ENCODE measurements around the gene RAP1GAP2. TPM values are rescaled to one million over a fixed set of nuclear protein-coding genes. Genes with fewer than 3 reads are reported as not detected.

RAP1GAP2 gene
- total and polyA plus RNA-seq, 2 of the 8 experiments (the other 6 are each of a cell fraction or from before 2014, with no cell fraction given), result 24.0 to 63.8 TPM

DNA sequence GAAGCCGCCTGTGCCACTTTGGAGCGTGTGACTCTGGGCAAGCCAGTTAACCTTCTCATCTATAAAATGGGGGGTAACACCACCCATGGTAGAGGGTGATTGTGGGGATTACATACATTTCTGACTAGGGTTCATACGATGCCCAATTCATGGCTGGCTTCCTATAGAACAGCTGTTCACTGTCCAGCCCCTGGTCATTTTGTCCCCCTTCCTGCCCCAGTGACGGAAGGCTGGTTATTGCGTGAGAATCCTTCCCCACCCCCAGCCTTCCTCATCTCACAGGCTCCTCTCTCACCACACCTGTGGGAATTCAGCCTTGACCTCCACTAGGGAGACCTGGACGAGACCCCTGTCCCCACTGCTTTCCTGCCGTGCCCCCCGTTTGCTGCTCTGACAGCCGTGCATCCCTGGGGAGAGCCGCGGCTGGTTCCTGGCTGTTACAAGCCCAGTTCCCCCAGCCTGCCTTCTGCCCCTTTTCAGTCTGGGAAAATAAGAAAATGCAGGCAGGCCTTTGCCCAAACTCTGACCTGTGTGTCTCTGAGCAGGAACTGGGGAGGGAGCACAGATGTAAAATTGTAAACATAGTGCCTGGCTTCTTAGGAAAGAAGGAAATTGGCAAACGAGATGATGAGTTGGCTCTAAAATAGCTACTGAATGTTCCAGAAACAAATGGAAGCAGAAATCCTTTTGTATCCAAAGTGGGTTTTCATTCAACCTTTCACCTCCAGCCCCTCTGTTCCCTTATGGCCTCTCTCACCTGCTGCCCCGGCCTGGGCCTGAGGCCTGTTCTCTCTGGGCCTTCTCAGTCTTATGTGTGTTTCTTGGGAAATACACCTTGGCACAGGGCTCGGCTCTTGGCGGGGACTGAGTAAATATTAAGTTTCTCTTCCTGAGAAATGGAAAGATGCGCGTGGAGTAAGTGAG lies 199.9 kb downstream of the RAP1GAP2 start (continued):
- TF ChIP-seq, protein P1, sequence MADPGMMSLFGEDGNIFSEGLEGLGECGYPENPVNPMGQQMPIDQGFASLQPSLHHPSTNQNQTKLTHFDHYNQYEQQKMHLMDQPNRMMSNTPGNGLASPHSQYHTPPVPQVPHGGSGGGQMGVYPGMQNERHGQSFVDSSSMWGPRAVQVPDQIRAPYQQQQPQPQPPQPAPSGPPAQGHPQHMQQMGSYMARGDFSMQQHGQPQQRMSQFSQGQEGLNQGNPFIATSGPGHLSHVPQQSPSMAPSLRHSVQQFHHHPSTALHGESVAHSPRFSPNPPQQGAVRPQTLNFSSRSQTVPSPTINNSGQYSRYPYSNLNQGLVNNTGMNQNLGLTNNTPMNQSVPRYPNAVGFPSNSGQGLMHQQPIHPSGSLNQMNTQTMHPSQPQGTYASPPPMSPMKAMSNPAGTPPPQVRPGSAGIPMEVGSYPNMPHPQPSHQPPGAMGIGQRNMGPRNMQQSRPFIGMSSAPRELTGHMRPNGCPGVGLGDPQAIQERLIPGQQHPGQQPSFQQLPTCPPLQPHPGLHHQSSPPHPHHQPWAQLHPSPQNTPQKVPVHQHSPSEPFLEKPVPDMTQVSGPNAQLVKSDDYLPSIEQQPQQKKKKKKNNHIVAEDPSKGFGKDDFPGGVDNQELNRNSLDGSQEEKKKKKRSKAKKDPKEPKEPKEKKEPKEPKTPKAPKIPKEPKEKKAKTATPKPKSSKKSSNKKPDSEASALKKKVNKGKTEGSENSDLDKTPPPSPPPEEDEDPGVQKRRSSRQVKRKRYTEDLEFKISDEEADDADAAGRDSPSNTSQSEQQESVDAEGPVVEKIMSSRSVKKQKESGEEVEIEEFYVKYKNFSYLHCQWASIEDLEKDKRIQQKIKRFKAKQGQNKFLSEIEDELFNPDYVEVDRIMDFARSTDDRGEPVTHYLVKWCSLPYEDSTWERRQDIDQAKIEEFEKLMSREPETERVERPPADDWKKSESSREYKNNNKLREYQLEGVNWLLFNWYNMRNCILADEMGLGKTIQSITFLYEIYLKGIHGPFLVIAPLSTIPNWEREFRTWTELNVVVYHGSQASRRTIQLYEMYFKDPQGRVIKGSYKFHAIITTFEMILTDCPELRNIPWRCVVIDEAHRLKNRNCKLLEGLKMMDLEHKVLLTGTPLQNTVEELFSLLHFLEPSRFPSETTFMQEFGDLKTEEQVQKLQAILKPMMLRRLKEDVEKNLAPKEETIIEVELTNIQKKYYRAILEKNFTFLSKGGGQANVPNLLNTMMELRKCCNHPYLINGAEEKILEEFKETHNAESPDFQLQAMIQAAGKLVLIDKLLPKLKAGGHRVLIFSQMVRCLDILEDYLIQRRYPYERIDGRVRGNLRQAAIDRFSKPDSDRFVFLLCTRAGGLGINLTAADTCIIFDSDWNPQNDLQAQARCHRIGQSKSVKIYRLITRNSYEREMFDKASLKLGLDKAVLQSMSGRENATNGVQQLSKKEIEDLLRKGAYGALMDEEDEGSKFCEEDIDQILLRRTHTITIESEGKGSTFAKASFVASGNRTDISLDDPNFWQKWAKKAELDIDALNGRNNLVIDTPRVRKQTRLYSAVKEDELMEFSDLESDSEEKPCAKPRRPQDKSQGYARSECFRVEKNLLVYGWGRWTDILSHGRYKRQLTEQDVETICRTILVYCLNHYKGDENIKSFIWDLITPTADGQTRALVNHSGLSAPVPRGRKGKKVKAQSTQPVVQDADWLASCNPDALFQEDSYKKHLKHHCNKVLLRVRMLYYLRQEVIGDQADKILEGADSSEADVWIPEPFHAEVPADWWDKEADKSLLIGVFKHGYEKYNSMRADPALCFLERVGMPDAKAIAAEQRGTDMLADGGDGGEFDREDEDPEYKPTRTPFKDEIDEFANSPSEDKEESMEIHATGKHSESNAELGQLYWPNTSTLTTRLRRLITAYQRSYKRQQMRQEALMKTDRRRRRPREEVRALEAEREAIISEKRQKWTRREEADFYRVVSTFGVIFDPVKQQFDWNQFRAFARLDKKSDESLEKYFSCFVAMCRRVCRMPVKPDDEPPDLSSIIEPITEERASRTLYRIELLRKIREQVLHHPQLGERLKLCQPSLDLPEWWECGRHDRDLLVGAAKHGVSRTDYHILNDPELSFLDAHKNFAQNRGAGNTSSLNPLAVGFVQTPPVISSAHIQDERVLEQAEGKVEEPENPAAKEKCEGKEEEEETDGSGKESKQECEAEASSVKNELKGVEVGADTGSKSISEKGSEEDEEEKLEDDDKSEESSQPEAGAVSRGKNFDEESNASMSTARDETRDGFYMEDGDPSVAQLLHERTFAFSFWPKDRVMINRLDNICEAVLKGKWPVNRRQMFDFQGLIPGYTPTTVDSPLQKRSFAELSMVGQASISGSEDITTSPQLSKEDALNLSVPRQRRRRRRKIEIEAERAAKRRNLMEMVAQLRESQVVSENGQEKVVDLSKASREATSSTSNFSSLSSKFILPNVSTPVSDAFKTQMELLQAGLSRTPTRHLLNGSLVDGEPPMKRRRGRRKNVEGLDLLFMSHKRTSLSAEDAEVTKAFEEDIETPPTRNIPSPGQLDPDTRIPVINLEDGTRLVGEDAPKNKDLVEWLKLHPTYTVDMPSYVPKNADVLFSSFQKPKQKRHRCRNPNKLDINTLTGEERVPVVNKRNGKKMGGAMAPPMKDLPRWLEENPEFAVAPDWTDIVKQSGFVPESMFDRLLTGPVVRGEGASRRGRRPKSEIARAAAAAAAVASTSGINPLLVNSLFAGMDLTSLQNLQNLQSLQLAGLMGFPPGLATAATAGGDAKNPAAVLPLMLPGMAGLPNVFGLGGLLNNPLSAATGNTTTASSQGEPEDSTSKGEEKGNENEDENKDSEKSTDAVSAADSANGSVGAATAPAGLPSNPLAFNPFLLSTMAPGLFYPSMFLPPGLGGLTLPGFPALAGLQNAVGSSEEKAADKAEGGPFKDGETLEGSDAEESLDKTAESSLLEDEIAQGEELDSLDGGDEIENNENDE (IDR thresholded peaks at IDR 0.05; ENCODE audit: insufficient replicate concordance, low read length), result no peak
- TF ChIP-seq SP2 (IDR thresholded peaks at IDR 0.05; ENCODE audit: low read length), result no peak
- no peak for TF ChIP-seq RXRA (IDR thresholded peaks at IDR 0.05; ENCODE audit: insufficient read depth, low read depth, low read length)
- TF ChIP-seq CREB1 (IDR thresholded peaks at IDR 0.05), result no peak
- no peak for TF ChIP-seq HDAC2 (IDR thresholded peaks at IDR 0.05; ENCODE audit: borderline replicate concordance in 1 of 2, low read depth in 2 of 2, low read length in 2 of 2)
- TF ChIP-seq, protein P2, sequence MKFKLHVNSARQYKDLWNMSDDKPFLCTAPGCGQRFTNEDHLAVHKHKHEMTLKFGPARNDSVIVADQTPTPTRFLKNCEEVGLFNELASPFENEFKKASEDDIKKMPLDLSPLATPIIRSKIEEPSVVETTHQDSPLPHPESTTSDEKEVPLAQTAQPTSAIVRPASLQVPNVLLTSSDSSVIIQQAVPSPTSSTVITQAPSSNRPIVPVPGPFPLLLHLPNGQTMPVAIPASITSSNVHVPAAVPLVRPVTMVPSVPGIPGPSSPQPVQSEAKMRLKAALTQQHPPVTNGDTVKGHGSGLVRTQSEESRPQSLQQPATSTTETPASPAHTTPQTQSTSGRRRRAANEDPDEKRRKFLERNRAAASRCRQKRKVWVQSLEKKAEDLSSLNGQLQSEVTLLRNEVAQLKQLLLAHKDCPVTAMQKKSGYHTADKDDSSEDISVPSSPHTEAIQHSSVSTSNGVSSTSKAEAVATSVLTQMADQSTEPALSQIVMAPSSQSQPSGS (IDR thresholded peaks at IDR 0.05; ENCODE audit: low read length), result no peak
